ENCODE results near the gene LGALS9B.
"Not testable (repeated sequence)": the region's sequence is repeated elsewhere in the genome, so short reads cannot be mapped to it uniquely, and the experiment has no call there.

GRCh38 chr17:20494735-20495134, 27.4 kb upstream of the LGALS9B start:
- TF ChIP-seq CTCF, POLR2A, POLR2AphosphoS5 (IDR thresholded peaks at IDR 0.05): not testable (repeated sequence)

Measured in prostate gland (tissue), 2 donors.